NK-92 (cell line): Measurements from ENCODE around the gene ETFA.

ENCODE experiments used
- DNase-seq: peaks from one replicate; lab custom pipeline; 2025; ENCODE audit not compliant: unreplicated experiment; lab: John Stamatoyannopoulos, UW

Gene ETFA

DNA sequence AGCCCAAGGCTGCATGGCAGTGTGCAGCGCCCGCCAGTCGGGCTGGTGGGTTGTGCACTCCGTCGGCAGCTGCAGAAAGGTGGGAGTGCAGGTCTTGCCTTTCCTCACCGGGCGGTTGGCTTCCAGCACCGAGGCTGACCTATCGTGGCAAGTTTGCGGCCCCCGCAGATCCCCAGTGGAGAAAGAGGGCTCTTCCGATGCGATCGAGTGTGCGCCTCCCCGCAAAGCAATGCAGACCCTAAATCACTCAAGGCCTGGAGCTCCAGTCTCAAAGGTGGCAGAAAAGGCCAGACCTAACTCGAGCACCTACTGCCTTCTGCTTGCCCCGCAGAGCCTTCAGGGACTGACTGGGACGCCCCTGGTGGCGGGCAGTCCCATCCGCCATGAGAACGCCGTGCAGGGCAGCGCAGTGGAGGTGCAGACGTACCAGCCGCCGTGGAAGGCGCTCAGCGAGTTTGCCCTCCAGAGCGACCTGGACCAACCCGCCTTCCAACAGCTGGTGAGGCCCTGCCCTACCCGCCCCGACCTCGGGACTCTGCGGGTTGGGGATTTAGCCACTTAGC, 29.6 kb upstream of the ETFA start:
- no peak for DNase-seq

GRCh38 chr15:76340198-76340802, 29.0 kb upstream of the ETFA start:
- no peak for DNase-seq

- DNase-seq = no peak
These were observed 28.3 kb upstream of the ETFA start for GRCh38 chr15:76339305-76340197.

GRCh38 chr15:76338486-76339304, 27.4 kb upstream of the ETFA start:
- DNase-seq = no peak

- no peak for DNase-seq
These were observed 26.6 kb upstream of the ETFA start for GRCh38 chr15:76337696-76338485.

DNA sequence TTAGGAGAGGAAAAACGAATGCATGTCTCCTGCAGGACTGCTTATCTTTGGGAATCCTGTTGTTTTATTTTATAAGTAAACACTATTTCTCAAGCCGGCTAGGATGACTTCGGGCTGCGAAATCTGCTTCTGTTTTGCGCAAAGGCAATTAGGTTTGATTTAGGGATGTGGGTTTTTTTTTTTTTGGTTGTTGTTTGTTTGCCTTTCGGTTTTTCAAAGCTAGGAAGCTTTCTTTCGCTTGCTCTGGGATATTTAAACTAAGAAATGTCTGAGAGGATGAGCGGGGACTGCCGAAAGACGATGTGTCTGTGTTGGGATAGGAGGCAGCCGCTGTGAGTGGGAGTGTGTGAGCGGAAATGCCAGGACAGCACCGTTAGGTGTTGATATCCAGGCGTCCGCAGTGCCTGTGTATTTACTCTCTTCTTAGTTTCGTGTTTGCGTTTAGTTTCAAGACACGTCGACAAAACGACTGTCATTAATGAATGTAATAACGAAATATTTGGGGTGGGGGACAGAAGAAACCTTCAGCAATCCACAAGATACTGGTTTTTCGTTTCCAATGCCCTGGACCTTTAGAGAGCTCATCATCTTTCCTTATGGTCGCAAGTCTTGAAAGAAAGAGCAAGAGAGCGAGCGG, 25.9 kb upstream of the ETFA start:
- no peak for DNase-seq

DNA sequence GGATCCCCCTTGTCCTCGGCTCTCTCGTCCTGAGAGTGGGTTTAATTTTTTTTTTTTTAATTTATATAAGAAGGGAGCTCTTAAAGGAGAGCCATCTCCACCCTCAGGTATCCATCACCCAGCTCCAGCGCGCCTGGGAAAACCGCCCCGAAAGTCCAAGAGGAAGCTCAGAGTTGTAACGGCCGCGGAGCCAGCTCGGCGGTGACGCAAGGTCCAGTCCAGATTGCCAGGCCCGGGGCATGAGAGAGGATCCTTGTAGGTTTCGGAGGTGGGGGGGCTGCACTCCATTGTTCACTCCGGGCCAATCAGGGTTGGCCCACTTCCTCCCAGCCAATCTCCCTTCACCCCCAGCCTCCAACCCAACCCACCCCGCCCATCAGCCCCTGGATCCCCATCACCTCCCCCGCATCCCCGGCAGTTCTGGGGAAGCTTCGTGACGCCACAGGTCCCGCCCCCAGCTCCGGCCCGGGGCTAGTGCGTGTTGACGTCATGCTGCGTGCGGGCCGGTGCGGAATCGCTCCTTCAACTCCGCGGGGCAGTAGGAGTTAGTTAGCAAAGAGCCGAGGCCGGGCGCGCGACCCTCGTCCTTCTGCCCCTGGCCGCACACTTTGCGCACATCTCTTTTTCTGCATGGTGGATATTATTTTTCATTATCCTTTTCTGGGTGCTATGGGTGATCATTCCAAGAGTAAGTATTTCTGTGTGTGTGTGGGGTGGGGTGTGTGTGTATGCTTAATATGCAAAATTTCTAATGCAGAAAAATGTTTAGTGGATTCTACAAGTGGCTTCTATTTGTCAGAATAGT, 25.2 kb upstream of the ETFA start, which contains the start of gene ISL2:
ISL2 (plus strand) TSS at position 520 of the 805 bp plus-strand sequence; CDS start at position 631, 111 bp downstream.
- no peak for DNase-seq

DNA sequence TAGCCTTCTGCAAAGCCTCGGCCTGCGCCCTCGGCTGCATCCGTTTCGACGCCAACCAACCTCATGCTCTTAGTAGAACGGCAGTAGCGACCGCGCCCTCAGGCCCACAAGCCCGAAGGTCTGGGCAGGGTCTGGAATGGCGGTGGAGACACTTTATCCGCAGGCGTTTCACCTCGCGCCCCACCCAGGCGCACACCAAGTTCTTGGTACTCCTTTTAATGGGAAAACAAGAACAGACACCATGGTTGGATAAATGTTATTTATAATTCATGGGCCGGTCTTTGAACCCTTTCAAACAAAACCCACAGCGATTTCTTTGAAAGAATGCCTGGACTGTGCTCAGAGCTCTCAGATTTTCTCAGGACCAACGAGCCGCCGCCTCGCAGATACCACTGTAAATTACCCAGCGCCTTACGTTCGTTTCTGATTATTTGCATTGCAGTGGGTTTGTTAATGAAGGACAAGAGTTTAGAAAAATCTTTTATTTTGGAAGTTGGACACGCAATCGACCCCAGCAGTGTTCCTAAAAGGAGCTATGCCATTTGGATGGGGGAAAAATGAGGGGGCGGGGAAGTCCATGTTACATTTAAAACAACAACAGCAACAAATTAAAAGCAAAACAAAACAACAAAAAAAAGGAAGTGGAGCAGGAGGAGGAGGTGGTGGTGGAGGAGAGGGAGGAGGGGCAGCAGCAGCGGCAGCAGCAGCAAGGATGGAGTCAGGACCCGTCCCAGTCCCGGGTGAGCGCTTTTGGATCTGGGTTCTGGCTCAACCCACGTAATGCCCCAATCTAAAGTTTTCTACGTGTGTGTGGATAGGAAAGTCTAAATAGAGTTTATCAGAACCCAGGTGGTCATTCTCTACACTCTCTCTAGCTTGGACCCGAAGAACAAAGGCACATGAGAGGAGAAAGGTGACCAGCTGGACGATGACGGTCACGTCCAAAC, 24.3 kb upstream of the ETFA start:
- no peak for DNase-seq

DNA sequence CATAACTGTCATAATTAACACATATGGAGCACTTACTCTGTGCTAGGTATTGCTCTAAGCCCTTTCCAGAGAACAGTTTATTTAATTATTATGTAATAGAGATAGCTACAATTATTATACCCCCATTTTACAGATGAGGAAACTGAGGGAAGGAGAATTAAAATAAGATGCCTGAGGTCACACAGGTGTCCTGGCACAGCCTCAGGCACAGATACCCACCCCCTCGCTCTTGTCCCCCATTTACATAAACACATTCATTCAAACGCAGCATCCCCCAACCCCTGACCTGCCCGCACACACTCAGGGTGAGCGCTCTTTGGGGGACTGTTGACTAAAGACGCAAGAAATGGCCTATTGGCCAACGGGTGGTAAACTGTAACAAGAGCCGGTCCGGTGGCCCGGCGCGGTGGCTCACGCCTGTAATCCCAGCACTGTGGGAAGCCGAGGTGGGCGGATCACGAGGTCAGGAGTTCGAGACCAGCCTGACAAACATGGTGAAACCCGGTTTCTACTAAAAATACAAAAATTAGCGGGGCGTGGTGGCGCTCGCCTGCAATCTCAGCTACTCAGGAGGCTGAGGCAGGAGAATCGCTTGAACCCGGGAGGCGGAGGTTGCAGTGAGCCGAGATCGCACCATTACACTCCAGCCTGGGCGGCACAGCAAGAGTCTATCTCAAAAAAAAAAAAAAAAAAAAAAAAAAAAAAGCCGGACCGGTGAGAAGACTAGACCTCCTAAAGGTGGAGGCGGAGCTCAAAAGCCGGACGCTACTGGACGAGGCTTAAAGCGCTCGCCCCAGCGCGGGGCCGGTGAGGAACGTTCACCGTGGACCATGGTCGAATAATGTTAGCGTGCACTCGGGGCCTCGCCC, 23.4 kb upstream of the ETFA start:
- no peak for DNase-seq

DNA sequence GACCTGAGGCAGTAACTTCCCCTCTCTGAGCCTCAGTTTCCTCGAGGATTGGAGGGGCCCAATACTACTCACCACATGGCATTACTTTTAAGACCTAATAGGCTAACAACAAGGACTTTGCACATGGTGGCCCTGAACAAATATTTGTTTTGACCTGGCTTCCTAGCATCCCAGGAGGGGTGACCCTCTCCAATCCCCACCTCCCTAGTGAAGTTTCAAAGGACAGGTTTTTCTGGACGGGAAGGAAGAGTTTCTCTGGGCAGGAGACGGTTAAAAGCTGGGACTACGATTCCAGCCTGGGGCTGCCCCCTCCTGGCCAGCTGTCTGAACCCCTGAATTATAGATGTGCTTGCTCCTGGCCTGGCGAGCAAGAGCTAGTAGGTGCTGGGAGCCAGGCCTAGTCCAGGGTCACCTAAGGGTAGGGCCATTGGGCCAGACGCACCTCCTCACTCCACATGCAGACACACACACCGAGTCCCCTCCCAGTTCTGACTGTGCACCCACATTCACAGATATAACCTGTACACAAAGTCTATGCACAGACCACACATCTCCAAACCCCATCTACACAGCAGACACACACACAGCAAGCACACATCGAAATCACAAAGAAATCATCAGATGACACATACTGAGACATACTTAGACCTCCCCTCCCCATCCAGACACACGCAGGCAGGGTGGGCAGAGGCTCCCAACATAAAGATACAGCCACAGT, 22.6 kb upstream of the ETFA start:
- no peak for DNase-seq

DNA sequence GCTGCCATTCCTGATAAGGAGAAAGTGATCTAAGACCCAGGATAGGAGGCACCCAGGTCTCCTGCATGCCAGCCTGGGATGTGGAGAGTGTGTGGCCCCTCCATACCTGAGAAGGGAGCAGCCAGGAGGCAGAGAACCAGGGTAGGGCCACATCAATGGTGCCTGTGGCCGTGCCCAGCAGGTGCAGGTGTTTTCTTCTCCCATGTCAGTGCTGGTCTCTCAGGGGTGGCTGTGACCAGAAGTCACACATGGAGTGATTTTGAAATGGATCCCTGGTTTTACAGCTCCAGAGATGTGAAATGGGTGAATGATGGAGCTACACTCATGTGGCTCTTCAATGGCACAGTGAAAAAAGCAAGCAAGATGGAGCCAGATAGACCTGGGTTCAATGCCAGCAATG, 22.0 kb upstream of the ETFA start:
- DNase-seq = no peak

DNA sequence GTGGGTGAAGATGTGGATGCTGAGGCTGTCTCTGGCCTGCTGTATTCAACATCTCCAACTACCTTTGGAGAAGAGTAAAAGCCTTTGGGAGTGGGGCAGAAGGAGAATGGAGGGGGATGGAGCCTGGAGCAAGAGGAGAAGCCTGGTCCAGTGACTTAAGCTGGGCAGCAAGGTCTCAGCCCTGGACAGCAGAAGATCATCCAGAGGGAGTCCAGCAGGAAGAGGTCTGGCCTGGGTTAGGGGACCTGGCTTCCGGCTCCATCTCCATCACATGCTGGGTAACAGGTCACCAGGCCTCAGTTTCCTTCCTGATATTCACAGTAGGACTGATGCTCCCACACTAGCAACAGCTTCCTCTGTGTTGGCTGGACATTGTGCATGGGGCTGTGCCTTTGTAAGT, 21.5 kb upstream of the ETFA start:
- DNase-seq = no peak

GRCh38 chr15:76330080-76330680, 18.9 kb upstream of the ETFA start:
- no peak for DNase-seq

DNA sequence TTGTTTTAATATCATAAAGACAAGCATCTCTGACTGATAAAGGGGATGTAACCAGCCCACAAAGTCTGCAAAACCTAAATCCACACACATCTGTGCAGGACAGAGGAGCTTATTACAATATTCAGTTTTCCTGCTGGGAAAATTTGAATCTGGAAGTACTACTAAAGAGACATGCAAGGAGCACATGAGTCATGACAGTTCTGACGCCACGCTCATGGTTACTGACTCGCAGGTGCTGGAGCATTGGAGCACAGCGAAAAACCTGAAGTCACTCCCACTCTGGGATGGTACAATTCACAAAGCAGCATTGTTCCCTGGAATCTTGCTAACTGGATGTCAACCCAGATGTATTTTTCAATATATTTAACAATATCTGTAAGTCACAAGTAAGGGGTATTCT, 17.7 kb upstream of the ETFA start:
- DNase-seq = no peak

DNA sequence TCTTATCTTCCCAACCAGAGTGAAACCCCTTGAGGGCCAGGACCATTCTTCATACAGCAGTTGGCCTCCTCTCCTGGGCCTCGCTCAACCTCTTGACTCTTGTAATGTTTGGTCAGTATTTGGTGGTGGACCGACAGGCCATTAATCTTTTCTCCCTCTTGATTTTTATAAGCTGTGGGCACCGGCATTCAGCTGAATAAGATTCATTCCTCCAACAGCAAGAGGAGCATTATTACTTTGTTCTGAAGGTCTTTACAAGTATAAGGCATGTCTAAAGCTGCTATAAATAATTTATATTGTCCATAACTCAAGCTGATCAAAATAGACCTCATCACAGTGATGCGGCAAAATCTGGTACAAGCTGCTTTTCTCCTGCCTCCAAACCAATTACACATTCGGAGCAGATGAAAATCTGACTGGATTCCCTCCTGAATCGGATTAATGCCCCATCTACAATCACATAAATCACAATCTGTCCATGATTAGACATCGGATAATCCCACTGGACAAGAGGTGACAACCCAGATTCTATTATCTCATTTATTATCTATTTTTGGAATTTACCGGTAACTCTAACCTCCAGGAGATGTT, 16.9 kb upstream of the ETFA start:
- no peak for DNase-seq
